HCT116 (cell line): Measurements from ENCODE around the gene MBP. TPM values are rescaled to one million over a fixed set of nuclear protein-coding genes. Genes with fewer than 3 reads are reported as not detected.

Experiments
- ATAC-seq: fragments of 200-7000 bp; cut with Tn5 transposase; 2 replicates; pipeline ENCODE4 v1.9.1; 2020; ENCODE audit warnings: mild to moderate bottlenecking, moderate library complexity
- BruUV-seq: library from RNA; stranded (reverse); fragments of 400-500 nt; replicated peaks from 2 replicates; lab custom pipeline; 2021; lab: Mats Ljungman, UMichigan
- CTCF ChIA-PET: fragments of 300-600 bp; sonication (Branson Sonifier 250); formaldehyde crosslinking; loops from one replicate; lab custom pipeline; 2021; ENCODE audit warnings: antibody characterized with exemption; lab: Charles Lee
- POLR2A ChIA-PET: fragments of 300-600, 350-600 bp; sonication (Branson Sonifier 250); formaldehyde crosslinking; loops from one replicate; lab custom pipeline; 2021; ENCODE audit warnings: antibody characterized with exemption; lab: Charles Lee
- RAD21 ChIA-PET, 2 experiments: fragments of 300-600 bp; sonication (Branson Sonifier 250); formaldehyde crosslinking; loops; one replicate each; lab custom pipeline; 2023; ENCODE audit warnings: low total read pairs in 2 of 2; ENCODE audit not compliant: uncharacterized antibody in 2 of 2, unreplicated experiment in 2 of 2, low non-redundant PET in 1 of 2; lab: Charles Lee
- DNase-seq: peaks from one replicate; pipeline ENCODE4 v3.0.0-alpha.2; 2010; ENCODE audit warnings: low read depth, low spot score
- H2AFZ ChIP-seq: fragments of 200-600 bp; shearing (Covaris generic), sonication (generic); 2 replicates; pipeline ENCODE4 v1.6.1; 2017; ENCODE audit warnings: low read depth, mixed run types, mixed read lengths, antibody characterized with exemption, low read length; ENCODE audit not compliant: poor library complexity, severe bottlenecking
- H3K27ac ChIP-seq: 2 replicates; pipeline ENCODE4 v1.5.1; 2012; ENCODE audit warnings: low read depth, low read length
- H3K27me3 ChIP-seq: fragments of 200-600 bp; sonication (generic); 2 replicates; pipeline ENCODE4 v1.6.1; 2016; ENCODE audit warnings: mixed run types, low read length, mixed read lengths; ENCODE audit not compliant: insufficient read depth
- H3K36me3 ChIP-seq, 2 experiments: fragments of 200-500 bp in 1 of 2; fragments of 200-600 bp in 1 of 2; sonication (Bioruptor generic) in 1 of 2; sonication (generic) in 1 of 2; 2 replicates each; pipeline versions ENCODE4 v1.5.1 to v1.6.1; 2014 to 2016; ENCODE audit warnings: low read length in 2 of 2, inconsistent platforms in 1 of 2, mixed read lengths in 1 of 2, mixed run types in 1 of 2; ENCODE audit not compliant: insufficient read depth in 2 of 2, control insufficient read depth in 1 of 2
- H3K4me1 ChIP-seq, 2 experiments: fragments of 200-600 bp in 1 of 2; sonication (generic) in 1 of 2; 2 replicates each; pipeline versions ENCODE4 v1.5.1 to v1.6.1; 2012 to 2017; ENCODE audit warnings: low read length in 2 of 2, inconsistent platforms in 1 of 2, mild to moderate bottlenecking in 1 of 2, mixed read lengths in 1 of 2, mixed run types in 1 of 2, moderate library complexity in 1 of 2; ENCODE audit not compliant: insufficient read depth in 2 of 2, control insufficient read depth in 1 of 2
- H3K4me2 ChIP-seq: fragments of 200-600 bp; sonication (generic); 2 replicates; pipeline ENCODE4 v1.6.1; 2017; ENCODE audit warnings: mixed run types, low read length, mixed read lengths
- H3K4me3 ChIP-seq, 2 experiments: fragments of 200-600 bp in 1 of 2; sonication (generic) in 1 of 2; replicated peaks in 1 of 2; 2 replicates each; pipeline ENCODE4 v1.5.1; 2011 to 2016; ENCODE audit warnings: low read length in 2 of 2, control low read depth in 1 of 2, low read depth in 1 of 2, mild to moderate bottlenecking in 1 of 2, mixed read lengths in 1 of 2, mixed run types in 1 of 2
- H3K79me2 ChIP-seq: fragments of 200-600 bp; sonication (generic); 2 replicates; pipeline ENCODE4 v1.6.1; 2017; ENCODE audit warnings: mild to moderate bottlenecking, mixed run types, low read length, moderate library complexity, mixed read lengths; ENCODE audit not compliant: insufficient read depth
- H3K9ac ChIP-seq: fragments of 200-600 bp; sonication (generic); 2 replicates; pipeline ENCODE4 v1.6.1; 2016; ENCODE audit warnings: low read length, mixed read lengths
- H3K9me2 ChIP-seq: fragments of 200-600 bp; sonication (generic), shearing (Covaris generic); 2 replicates; pipeline ENCODE4 v1.6.1; 2017; ENCODE audit warnings: mixed run types, mild to moderate bottlenecking, moderate library complexity; ENCODE audit not compliant: insufficient read depth
- H3K9me3 ChIP-seq, 2 experiments: fragments of 200-500 bp in 1 of 2; fragments of 200-600 bp in 1 of 2; sonication (Bioruptor generic) in 1 of 2; sonication (generic) in 1 of 2; 2 replicates each; pipeline ENCODE4 v1.6.1; 2014 to 2017; ENCODE audit warnings: low read length in 2 of 2, mixed read lengths in 2 of 2, inconsistent platforms in 1 of 2, low read depth in 1 of 2, mild to moderate bottlenecking in 1 of 2, mixed run types in 1 of 2, moderate library complexity in 1 of 2; ENCODE audit not compliant: control insufficient read depth in 1 of 2, insufficient read depth in 1 of 2
- H4K20me1 ChIP-seq: fragments of 200-600 bp; sonication (generic), shearing (Covaris generic); 2 replicates; pipeline ENCODE4 v1.6.1; 2017; ENCODE audit warnings: mixed run types, mild to moderate bottlenecking, moderate library complexity; ENCODE audit not compliant: insufficient read depth
- CBX3 ChIP-seq: IDR thresholded peaks from 2 replicates; pipeline ENCODE4 v1.6.1; 2012; ENCODE audit warnings: low read depth
- EGR1 ChIP-seq: IDR thresholded peaks from 2 replicates; pipeline ENCODE4 v1.6.1; 2012; ENCODE audit warnings: low read depth
- EZH2phosphoT487 ChIP-seq: fragments of 200-600 bp; IDR thresholded peaks from 2 replicates; pipeline ENCODE4 v1.6.1; 2018; ENCODE audit warnings: antibody characterized with exemption, borderline replicate concordance
- JUND ChIP-seq: IDR thresholded peaks from 2 replicates; pipeline ENCODE4 v1.6.1; 2012
- TCF7L2 ChIP-seq: IDR thresholded peaks from 2 replicates; pipeline ENCODE4 v1.7.0; 2011; ENCODE audit warnings: borderline replicate concordance, inconsistent platforms; ENCODE audit not compliant: insufficient read depth, insufficient read length; ENCODE audit errors: extremely low read depth
- YY1 ChIP-seq: IDR thresholded peaks from 2 replicates; pipeline ENCODE4 v1.6.1; 2011; ENCODE audit warnings: low read length, low read depth, moderate library complexity, mild to moderate bottlenecking; ENCODE audit not compliant: insufficient replicate concordance; ENCODE audit errors: extremely low read depth
- ZNF274 ChIP-seq: fragments of 200-500 bp; sonication (Bioruptor generic); IDR thresholded peaks from 2 replicates; pipeline ENCODE4 v1.6.1; 2014; ENCODE audit warnings: mild to moderate bottlenecking, low read depth, low read length, inconsistent platforms
- intact Hi-C: fragments of 100-400 bp; cut with micrococcal nuclease; formaldehyde crosslinking; loops from 2 replicates; pipeline ENCODE4 v1.10.0; 2022
- total RNA-seq: library from RNA; stranded (reverse); gene quantifications from one replicate; pipeline ENCODE4 v1.2.1, GENCODE V29; 2021; ENCODE audit not compliant: unreplicated experiment
- TF ChIP-seq, protein P1 (sequence below): IDR thresholded peaks from 2 replicates; pipeline ENCODE4 v1.6.1; 2012; ENCODE audit warnings: low read depth
- TF ChIP-seq, protein P2 (sequence below): IDR thresholded peaks from 2 replicates; pipeline ENCODE4 v1.6.1; 2012
- TF ChIP-seq, protein P3 (sequence below): IDR thresholded peaks from 2 replicates; pipeline ENCODE4 v1.6.1; 2012
- TF ChIP-seq, protein P4 (sequence below), 3 experiments: fragments of 200-600 bp in 1 of 3; sonication (generic) in 1 of 3; IDR thresholded peaks in 2 of 3; conservative IDR thresholded peaks in 1 of 3; 2 replicates each; pipeline ENCODE4 v1.5.1; 2012 to 2017; ENCODE audit warnings: low read depth in 2 of 3, low read length in 2 of 3, antibody characterized with exemption in 1 of 3, borderline replicate concordance in 1 of 3, control low read depth in 1 of 3, mild to moderate bottlenecking in 1 of 3, mixed read lengths in 1 of 3, mixed run types in 1 of 3, moderate library complexity in 1 of 3; ENCODE audit not compliant: insufficient read depth in 1 of 3

MBP gene
- total RNA-seq, 1 experiment from 2014 or later: 34.9 TPM

DNA sequence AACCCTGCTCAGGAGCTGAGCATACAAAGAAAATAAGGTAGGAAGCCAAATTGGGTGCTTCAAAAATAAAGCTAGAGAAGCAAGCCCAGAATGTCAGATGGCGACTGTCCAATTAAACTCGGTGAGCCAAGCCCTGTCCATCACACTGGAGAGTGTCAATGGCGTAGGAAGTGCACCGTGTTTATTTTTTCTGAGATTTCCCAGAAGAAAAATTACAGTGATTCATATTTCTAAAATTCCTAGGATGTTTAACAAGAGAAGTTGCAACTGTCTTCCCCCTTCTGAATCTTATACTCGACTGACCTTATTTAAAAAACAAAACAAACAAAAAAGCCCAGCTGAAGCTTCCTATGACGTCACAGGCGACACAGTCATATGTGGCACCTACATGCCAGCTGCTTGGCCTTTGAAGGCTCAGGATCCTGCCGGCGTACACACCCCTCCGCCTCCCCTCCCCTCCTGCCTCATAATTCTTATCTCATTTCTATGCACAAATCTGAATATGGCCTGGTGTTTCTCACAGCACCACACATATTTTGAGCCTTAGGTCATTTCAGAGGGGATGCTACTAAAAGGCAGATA lies 60.8 kb downstream of the MBP start:
- Histone ChIP-seq H3K9ac (no peak overlapping the region), H3K4me1 (peaks cover 22 to 40% of the 10 kb centered on the region in 2 experiments), H3K27ac (no peak overlapping the region), H3K9me3 (no peaks in the 10 kb centered on the region), H3K4me2 (no peak overlapping the region), H3K36me3 (no peaks in the 10 kb centered on the region), H3K9me2 (no peaks in the 10 kb centered on the region), H3K79me2 (peaks cover 45% of the 10 kb centered on the region; the same call in 1 of the 2 replicates), H3K27me3 (no peaks in the 10 kb centered on the region), H4K20me1 (no peaks in the 10 kb centered on the region), H2AFZ (no peak overlapping the region), H3K4me3 (no peak overlapping the region)
- TF ChIP-seq EGR1 (no peak), YY1 (no peak), EZH2phosphoT487 (no peak), CBX3 (no peak), TCF7L2 (no peak), JUND (no peak), ZNF274 (no peak)
- TF ChIP-seq, protein P1, sequence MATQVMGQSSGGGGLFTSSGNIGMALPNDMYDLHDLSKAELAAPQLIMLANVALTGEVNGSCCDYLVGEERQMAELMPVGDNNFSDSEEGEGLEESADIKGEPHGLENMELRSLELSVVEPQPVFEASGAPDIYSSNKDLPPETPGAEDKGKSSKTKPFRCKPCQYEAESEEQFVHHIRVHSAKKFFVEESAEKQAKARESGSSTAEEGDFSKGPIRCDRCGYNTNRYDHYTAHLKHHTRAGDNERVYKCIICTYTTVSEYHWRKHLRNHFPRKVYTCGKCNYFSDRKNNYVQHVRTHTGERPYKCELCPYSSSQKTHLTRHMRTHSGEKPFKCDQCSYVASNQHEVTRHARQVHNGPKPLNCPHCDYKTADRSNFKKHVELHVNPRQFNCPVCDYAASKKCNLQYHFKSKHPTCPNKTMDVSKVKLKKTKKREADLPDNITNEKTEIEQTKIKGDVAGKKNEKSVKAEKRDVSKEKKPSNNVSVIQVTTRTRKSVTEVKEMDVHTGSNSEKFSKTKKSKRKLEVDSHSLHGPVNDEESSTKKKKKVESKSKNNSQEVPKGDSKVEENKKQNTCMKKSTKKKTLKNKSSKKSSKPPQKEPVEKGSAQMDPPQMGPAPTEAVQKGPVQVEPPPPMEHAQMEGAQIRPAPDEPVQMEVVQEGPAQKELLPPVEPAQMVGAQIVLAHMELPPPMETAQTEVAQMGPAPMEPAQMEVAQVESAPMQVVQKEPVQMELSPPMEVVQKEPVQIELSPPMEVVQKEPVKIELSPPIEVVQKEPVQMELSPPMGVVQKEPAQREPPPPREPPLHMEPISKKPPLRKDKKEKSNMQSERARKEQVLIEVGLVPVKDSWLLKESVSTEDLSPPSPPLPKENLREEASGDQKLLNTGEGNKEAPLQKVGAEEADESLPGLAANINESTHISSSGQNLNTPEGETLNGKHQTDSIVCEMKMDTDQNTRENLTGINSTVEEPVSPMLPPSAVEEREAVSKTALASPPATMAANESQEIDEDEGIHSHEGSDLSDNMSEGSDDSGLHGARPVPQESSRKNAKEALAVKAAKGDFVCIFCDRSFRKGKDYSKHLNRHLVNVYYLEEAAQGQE: no peak
- TF ChIP-seq, protein P2, sequence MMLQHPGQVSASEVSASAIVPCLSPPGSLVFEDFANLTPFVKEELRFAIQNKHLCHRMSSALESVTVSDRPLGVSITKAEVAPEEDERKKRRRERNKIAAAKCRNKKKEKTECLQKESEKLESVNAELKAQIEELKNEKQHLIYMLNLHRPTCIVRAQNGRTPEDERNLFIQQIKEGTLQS: no peak
- TF ChIP-seq, protein P3, sequence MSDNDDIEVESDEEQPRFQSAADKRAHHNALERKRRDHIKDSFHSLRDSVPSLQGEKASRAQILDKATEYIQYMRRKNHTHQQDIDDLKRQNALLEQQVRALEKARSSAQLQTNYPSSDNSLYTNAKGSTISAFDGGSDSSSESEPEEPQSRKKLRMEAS: no peak
- TF ChIP-seq, protein P4, sequence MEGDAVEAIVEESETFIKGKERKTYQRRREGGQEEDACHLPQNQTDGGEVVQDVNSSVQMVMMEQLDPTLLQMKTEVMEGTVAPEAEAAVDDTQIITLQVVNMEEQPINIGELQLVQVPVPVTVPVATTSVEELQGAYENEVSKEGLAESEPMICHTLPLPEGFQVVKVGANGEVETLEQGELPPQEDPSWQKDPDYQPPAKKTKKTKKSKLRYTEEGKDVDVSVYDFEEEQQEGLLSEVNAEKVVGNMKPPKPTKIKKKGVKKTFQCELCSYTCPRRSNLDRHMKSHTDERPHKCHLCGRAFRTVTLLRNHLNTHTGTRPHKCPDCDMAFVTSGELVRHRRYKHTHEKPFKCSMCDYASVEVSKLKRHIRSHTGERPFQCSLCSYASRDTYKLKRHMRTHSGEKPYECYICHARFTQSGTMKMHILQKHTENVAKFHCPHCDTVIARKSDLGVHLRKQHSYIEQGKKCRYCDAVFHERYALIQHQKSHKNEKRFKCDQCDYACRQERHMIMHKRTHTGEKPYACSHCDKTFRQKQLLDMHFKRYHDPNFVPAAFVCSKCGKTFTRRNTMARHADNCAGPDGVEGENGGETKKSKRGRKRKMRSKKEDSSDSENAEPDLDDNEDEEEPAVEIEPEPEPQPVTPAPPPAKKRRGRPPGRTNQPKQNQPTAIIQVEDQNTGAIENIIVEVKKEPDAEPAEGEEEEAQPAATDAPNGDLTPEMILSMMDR (IDR thresholded peaks at IDR 0.05 in 2 of 3, conservative IDR thresholded peaks at IDR 0.05 in 1 of 3; ENCODE audit: borderline replicate concordance in 1 of 3, insufficient read depth in 1 of 3, low read depth in 2 of 3, low read length in 2 of 3): no peak
- BruUV-seq: no TSS peak
- RAD21 ChIA-PET: no interaction called here
- DNase-seq (no peak), ATAC-seq (no peak)
- intact Hi-C loops: no loop called here
- POLR2A ChIA-PET: no interaction called here
- CTCF ChIA-PET: no interaction called here
